ENCODE measurements around the gene ADIPOR2.

ADIPOR2 gene, protein sequence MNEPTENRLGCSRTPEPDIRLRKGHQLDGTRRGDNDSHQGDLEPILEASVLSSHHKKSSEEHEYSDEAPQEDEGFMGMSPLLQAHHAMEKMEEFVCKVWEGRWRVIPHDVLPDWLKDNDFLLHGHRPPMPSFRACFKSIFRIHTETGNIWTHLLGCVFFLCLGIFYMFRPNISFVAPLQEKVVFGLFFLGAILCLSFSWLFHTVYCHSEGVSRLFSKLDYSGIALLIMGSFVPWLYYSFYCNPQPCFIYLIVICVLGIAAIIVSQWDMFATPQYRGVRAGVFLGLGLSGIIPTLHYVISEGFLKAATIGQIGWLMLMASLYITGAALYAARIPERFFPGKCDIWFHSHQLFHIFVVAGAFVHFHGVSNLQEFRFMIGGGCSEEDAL

GRCh38 chr12:1690578-1691122, at the start of gene ADIPOR2:
ADIPOR2 (plus strand) TSS chr12:1691070; CDS start chr12:1754344, 63,274 bp downstream.
- DNase-seq = peak; percentile 93

DNA sequence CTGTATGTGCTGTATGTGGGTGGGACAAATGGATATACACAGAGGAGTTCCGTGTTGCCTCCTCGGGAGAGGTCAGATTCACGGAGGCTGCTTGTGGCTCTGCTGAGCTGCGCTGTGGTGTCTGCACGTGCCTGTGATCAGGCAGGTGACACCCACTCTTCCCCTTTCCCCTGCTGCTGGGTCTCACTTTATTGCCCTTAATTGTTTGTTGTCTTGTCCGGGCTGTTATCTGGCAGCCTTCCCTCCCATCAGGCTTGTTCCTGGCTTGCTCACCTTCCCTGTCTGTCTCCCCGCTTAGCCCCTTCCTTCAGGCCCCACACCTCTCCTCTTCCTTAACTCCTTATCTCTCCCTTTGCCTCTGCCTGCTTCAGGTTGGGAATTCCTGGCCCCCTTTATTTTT, 48.4 kb upstream of the ADIPOR2 start:
- DNase-seq = no peak

DNA sequence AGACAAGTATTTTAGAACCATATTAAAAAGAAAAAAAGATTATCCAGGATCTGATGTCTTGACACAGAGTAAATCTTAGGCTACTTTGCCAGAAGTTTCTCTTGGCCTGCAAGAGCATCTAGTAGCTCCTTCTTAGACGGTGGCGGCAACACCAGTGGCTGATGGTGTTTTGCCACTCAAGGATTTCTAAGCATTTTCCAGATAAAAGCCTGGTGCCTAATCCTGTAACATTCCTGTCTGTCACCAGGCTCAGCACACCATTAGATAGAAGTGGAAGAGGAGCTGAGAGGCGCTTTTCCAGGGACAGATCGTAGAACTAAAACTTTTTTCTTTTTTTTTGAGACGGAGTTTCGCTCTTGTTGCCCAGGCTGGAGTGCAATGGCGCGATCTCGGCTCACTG, 47.8 kb upstream of the ADIPOR2 start:
- DNase-seq = no peak

GRCh38 chr12:1643905-1644533, 46.9 kb upstream of the ADIPOR2 start:
- peak; percentile 48 for DNase-seq

GRCh38 chr12:1644534-1645438, 46.1 kb upstream of the ADIPOR2 start:
- DNase-seq = peak; percentile 82

DNA sequence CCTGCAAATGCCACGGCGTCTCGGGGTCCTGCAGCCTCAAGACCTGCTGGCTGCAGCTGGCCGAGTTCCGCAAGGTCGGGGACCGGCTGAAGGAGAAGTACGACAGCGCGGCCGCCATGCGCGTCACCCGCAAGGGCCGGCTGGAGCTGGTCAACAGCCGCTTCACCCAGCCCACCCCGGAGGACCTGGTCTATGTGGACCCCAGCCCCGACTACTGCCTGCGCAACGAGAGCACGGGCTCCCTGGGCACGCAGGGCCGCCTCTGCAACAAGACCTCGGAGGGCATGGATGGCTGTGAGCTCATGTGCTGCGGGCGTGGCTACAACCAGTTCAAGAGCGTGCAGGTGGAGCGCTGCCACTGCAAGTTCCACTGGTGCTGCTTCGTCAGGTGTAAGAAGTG, 45.1 kb upstream of the ADIPOR2 start:
- DNase-seq = no peak

- no peak for DNase-seq
Observed at GRCh38 chr12:1646569-1647284, 44.1 kb upstream of the ADIPOR2 start.

- no peak for DNase-seq
Observed at GRCh38 chr12:1647285-1647669, 43.6 kb upstream of the ADIPOR2 start.

DNA sequence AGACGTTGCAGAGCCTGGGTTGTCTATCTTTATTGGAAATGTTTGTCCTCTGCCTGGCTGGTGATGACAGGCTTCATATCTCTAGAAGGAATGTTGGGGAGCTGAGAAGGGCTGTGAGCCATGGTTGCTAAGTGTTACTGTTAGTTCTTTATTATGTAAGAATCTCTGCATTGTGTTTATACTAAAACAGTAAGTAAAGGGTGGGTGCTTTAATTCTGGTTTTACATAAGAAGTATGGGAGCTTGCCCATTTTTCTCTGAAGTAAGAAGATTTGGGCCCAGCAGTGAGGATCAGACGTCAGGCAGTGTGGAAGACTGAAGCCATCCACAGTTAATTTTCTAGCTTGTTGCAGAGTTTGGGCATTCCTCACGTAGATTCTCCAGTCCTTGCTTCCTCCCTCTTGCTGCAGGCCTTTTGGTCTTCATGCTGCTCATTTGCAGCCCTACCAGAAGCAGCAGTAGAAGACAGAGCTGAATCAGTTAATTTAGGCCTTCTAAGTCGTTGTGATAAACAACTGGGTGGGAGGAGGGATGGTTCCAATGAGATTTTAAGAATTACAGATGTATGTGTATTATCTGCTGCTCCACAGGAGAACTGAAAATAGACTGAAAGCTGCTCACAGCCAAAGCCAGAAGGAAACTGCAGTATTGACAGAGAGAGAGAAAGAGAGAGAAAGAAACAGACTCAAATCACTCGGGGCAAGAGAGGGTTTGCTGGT, 40.5 kb upstream of the ADIPOR2 start:
- DNase-seq = no peak

DNA sequence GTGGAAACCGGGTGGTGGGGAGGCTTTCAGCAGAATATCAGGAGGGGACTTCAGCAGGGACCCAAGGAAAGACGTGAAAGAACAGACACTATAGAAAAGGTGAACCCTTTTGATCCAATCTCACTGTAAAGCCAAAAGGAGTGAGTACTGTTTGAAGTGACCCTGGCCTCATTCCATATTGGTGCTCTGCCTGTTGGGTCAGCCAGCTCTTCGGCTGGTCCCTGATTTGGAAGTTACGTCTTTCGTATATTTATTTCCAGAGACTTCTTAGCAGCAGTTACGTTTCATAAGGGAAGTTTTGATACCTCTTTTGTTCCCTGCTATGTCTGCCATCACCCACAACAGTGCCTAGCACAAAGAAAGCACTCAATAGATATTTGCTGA, 39.9 kb upstream of the ADIPOR2 start:
- no peak for DNase-seq

GRCh38 chr12:1651946-1652345, 38.9 kb upstream of the ADIPOR2 start:
- no peak for DNase-seq

DNA sequence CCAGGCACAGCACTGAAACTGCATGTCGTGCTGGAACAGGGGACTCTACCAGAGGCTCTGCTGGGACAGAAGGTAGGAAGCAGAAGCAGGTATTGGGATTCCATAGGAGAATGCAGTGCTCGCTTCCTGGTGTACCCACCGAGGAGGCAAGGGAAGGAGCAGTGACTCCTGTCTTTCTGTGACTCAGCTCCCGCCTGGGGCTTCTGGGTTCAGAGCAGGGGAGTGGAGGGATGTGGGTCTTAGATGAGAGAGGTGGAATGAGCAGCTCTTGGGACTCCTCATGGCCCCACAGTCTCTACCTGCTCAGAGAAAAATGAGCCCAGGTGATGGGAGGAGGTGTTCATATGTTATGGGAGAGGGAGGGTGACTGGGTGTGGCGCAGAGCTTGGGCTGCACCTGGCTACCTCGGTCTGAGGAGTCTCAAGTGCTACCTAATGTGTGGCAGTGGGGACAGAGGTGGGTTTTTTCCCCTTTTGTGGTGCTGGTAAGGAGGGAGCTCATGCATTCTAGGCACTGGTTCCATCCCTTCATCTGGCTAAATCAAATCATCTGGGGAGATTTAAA, 35.6 kb upstream of the ADIPOR2 start:
- no peak for DNase-seq

- no peak for DNase-seq
Observed at GRCh38 chr12:1656902-1657301, 34.0 kb upstream of the ADIPOR2 start.

DNA sequence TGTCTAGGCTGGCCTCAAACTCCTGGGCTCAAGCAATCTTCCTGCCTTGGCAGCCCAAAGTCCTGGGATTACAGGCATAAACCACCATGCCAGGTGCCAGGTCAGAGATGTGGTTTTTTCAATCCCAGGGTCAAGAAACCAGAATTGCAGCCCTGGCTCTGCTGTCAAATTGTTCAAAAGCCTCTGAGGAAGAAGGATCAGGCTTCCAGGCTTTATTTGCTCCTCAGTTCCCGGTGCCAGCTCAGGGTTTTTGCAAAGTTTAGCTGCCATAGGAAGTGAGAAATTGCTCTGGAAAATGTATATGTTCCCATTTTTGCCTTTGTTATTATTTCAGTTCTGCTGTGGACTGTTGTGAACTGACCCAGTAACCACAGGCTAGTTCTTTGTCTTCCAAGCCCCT, 33.2 kb upstream of the ADIPOR2 start:
- DNase-seq = no peak

- DNase-seq = no peak
Observed at GRCh38 chr12:1660304-1661187, 30.3 kb upstream of the ADIPOR2 start.

DNA sequence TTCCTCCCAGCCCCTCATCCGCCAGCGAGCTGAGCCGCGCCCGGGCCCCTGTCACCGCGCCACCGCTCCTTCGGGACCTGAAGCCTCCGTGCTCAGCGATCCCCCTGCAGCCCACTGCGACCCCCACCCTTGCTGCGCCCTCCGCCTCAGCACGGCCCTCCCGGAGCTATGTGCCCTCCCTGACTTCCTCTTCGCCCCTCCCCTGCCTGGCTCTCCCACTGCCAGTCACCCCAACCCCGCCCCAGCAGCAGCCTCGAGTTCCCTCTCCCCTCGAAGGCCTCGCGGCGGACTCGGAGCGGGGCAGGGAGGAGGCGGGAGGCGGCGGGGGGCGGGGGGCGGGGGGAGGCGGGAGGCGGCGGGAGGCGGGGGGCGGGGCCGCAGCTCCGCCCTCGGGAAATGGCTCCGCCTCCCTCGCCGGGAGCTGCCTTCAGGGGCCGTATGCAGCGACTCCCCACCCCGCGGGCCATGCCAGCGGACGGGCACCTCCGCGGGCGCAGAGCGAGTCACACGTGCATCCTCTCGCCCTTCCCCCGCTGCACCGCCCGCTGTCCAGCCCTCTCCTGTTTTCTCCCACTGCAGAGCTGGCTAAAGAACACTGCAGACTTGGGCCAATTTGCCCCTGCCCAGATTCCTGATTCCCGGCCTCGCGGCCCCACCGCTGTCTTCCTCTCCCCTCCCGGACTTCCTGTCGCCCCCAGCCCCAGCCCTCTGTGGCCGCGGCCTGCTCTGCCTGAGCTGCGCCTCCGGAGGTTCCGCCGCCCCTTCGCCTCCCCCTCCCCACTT, 29.1 kb upstream of the ADIPOR2 start:
- DNase-seq = peak; percentile 46

DNA sequence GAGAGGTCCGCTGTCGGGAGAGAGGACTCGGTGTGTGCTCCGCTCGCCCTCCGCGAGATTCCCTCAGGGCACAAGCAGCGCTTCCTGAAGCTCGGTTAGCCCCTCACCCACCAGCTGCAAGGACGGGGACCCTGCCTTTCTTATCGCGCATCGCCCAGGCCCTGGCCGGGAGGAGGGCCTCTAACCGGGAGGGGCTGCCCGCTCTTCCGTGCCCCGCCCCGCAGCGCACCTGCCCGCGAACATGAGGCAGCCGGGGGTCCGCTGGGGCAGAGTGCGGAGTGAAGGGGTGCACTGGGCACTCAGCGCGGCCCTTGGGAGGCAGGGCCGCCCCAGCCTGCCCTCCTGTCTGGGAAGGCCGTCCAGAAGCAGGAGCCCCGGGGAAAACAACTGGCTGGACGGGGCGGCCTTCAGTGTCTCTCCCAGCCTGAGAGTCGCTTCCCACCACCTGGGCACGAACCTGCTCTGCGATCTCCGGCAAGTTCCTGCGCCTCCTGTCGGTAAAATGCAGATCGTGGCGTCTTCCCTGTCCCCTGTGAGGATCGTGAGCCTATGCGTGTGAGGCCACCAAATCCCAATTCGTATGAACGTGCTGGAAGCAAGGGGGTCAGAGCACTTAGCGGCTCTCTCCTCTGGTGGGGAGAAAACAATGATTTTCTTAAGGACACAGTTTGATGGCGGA, 28.0 kb upstream of the ADIPOR2 start:
- DNase-seq = no peak

DNA sequence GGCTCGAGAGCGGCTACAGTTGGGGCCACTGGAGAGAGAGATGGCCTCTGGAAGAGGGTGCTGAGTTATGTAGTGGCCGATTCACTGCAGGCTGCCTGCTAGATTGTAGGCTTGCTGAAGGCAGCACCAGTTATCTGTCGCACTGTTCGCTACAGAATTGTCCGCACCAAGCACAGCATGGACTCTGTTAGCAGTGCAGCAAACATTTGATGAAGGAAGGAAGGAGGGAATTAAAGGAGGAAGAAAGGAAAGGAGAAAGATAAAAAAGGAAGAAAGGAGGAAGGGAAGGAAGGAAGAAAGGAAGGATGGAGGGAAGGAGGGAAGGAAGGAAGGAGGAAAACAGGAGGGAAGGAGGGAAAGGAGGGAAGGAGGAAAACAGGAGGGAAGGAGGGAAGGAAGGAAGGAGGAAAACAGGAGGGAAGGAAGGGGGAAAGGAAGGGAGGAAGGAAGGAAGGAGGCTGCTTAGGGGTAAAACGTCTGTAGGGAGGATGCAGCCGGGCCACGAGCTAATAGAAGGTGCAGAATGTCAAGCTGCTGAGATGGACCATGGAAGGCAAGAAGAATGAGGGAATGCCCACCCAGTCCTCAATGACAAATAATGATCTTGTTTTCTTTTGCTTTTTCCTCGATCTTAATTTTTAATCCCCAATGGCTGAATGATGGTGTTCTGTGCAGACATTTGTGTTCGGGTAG, 27.3 kb upstream of the ADIPOR2 start:
- no peak for DNase-seq

Data from DMS79 treated with DMSO at 0.1 percent for 48 hours (cell line).